GM19452 (cell line): ENCODE results near the gene FAM3B.

ENCODE experiments used
- ATAC-seq: cut with Tn5 transposase; IDR thresholded peaks from one replicate; pipeline ENCODE4 v1.9.1; 2021; ENCODE audit not compliant: unreplicated experiment

Gene FAM3B

GRCh38 chr21:41393876-41394465, 77.4 kb downstream of the FAM3B start:
- ATAC-seq = no peak

- ATAC-seq = no peak
Measured at GRCh38 chr21:41396558-41397075, 80.0 kb downstream of the FAM3B start.

GRCh38 chr21:41397471-41397891, 80.9 kb downstream of the FAM3B start:
- no peak for ATAC-seq

- ATAC-seq = no peak
Measured at GRCh38 chr21:41398251-41398650, 81.7 kb downstream of the FAM3B start.

DNA sequence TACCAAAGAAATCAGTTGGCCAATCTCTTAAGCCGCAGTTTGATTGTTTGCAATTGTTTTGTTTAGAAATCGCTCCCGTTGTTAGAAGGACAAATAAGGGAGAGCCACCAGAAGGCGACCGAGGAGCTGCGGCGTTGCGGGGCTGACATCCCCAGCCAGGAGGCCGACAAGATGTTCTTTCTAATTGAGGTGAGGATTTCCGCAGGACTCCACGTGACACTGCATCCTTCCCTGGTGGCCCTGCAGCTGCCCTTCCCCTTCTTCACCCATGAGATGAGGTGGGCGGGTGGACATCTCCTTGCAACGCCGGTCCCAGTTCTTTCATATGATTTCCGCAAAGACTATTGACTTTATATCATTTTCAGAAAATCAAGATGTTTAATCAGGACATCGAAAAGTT, 82.2 kb downstream of the FAM3B start:
- no peak for ATAC-seq

DNA sequence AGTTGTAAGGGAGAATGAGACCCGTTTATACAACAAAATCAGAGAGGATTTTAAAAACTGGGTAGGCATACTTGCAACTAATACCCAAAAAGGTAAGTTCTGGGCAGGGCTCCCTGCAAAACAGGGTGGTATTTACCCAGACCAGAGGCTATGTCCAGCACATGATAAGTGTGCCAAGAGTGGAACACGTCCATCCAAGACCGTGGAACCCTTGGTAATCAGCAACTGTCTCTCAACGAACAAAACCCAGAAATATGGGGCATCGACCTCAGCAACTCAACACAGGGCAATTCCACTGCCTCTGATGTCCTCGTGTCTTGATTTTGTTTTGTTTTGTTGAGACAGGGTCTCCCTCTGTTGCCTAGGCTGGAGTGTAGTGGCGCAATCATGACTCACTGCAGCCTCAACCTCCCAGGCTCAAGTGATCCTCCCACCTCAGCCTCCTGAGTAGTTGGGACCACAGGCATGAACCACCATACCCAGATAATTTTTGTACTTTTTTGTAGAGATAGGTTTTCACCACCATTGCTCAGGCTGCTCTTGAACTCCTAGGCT, 82.7 kb downstream of the FAM3B start:
- no peak for ATAC-seq

- ATAC-seq = no peak
Measured at GRCh38 chr21:41402231-41402630, 85.6 kb downstream of the FAM3B start.

- no peak for ATAC-seq
Measured at GRCh38 chr21:41402796-41403195, 86.2 kb downstream of the FAM3B start.

GRCh38 chr21:41403331-41403730, 86.7 kb downstream of the FAM3B start:
- ATAC-seq = no peak

DNA sequence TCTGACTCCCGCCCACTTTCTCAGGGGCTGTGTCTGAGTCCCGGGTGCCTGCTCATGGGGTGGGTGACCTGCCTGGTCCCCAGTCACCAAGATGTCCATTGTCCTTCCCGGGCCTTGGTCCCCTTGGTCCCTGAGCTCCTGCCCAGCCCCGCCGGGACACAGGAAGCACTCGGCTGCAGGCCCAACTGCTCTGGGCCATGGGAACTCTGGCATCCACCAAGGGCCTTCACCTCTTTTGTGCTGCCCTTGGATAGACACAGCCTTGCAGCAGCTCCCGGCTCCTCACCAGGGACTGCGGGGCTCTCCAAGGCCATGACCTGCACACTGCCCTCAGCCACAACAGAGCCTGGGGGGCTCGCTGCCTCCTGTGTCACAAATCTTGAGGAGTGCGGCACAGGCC, 87.4 kb downstream of the FAM3B start:
- ATAC-seq = no peak

DNA sequence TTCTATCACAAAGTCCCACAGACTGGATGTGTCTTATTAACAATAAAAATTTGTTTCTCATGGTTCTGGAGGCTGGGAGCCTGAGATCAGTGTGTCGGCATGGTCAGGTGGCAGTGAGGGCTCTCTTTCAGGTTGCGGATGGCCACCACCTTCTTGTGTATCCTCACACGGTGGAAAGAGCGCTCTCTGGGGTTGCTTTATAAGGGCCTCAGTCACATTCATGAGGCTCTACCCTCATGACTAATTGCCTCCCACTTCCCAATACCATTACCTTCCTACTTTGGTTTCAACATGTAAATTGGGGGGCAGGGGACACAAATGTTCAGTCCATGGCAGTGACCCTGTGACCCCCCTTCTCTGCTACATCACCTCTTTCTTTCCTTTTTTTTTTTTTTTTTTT, 88.7 kb downstream of the FAM3B start:
- no peak for ATAC-seq

- ATAC-seq = no peak
Measured at GRCh38 chr21:41406340-41406739, 89.7 kb downstream of the FAM3B start.
